CD14-positive monocyte (primary cell): ENCODE data around the gene CDK4. TPM values are rescaled to one million over a fixed set of nuclear protein-coding genes. Genes with fewer than 3 reads are reported as not detected.

Experiments used
- DNase-seq, 3 donors: peaks; one replicate each; pipeline ENCODE4 v3.0.0-alpha.2; 2011 to 2022
- H2AFZ ChIP-seq: 2 replicates; pipeline ENCODE4 v1.6.0; 2012; ENCODE audit warnings: mild to moderate bottlenecking, low read depth, low read length, inconsistent platforms; ENCODE audit not compliant: insufficient read depth, poor library complexity, severe bottlenecking
- H3K27ac ChIP-seq, 2 donors: 1 replicate in 1 of 2; 2 replicates in 1 of 2; pipeline ENCODE4 v1.5.1; 2012 to 2013; ENCODE audit warnings: low read length in 2 of 2, control low read depth in 1 of 2, inconsistent platforms in 1 of 2, low read depth in 1 of 2, mild to moderate bottlenecking in 1 of 2
- H3K27me3 ChIP-seq, 2 donors: one replicate each; pipeline versions ENCODE4 v1.6.0 to v1.6.1; 2011 to 2013; ENCODE audit warnings: low read length in 2 of 2; ENCODE audit not compliant: control insufficient read depth in 2 of 2, insufficient read depth in 2 of 2
- H3K36me3 ChIP-seq, 2 donors: replicated peaks in 1 of 2; 1 replicate in 1 of 2; 2 replicates in 1 of 2; pipeline versions ENCODE4 v1.5.1 to v1.6.1; 2012 to 2013; ENCODE audit warnings: low read length in 2 of 2, control low read depth in 1 of 2, inconsistent platforms in 1 of 2, mild to moderate bottlenecking in 1 of 2; ENCODE audit not compliant: insufficient read depth in 2 of 2, control insufficient read depth in 1 of 2
- H3K4me1 ChIP-seq, 2 donors: 1 replicate in 1 of 2; 2 replicates in 1 of 2; pipeline versions ENCODE4 v1.5.1 to v1.6.1; 2012 to 2013; ENCODE audit warnings: low read length in 2 of 2, control low read depth in 1 of 2, inconsistent platforms in 1 of 2, mild to moderate bottlenecking in 1 of 2, moderate library complexity in 1 of 2; ENCODE audit not compliant: insufficient read depth in 2 of 2, control insufficient read depth in 1 of 2
- H3K4me2 ChIP-seq: replicated peaks from 2 replicates; pipeline ENCODE3; 2012; ENCODE audit warnings: low read length, moderate library complexity, mild to moderate bottlenecking; ENCODE audit not compliant: poor library complexity, severe bottlenecking; ENCODE audit errors: extremely low read depth
- H3K4me3 ChIP-seq, 3 experiments: fragments of 200-600 bp in 1 of 3; sonication (generic) in 1 of 3; replicated peaks in 1 of 3; 1 replicate in 2 of 3; 2 replicates in 1 of 3; pipeline ENCODE4 v1.5.1; 2011 to 2013; ENCODE audit warnings: low read length in 3 of 3, mild to moderate bottlenecking in 3 of 3, control low read depth in 2 of 3, low read depth in 2 of 3, inconsistent platforms in 1 of 3, moderate library complexity in 1 of 3
- H3K79me2 ChIP-seq: 2 replicates; pipeline ENCODE4 v1.6.0; 2012; ENCODE audit warnings: mild to moderate bottlenecking, control low read depth, inconsistent platforms, low read length, moderate library complexity; ENCODE audit not compliant: insufficient read depth
- H3K9ac ChIP-seq: 2 replicates; pipeline ENCODE4 v1.6.0; 2017; ENCODE audit warnings: low read length, mild to moderate bottlenecking; ENCODE audit not compliant: insufficient read depth, poor library complexity, severe bottlenecking
- H3K9me3 ChIP-seq, 2 donors: replicated peaks in 1 of 2; 1 replicate in 1 of 2; 2 replicates in 1 of 2; pipeline versions ENCODE4 v1.5.1 to v1.6.1; 2012 to 2013; ENCODE audit warnings: low read length in 2 of 2, control low read depth in 1 of 2; ENCODE audit not compliant: control insufficient read depth in 1 of 2, insufficient read depth in 1 of 2
- H4K20me1 ChIP-seq: 2 replicates; pipeline ENCODE4 v1.6.0; 2012; ENCODE audit warnings: mild to moderate bottlenecking, low read length, control low read depth, moderate library complexity; ENCODE audit not compliant: insufficient read depth
- H3K27ac Mint-ChIP-seq, 7 donors: one replicate each; pipeline ENCODE4 v1.8.0; 2020; ENCODE audit warnings: mild to moderate bottlenecking in 7 of 7, mixed read lengths in 7 of 7, moderate library complexity in 6 of 7, inconsistent platforms in 2 of 7
- H3K27me3 Mint-ChIP-seq, 3 donors: one replicate each; pipeline ENCODE4 v1.8.0; 2021 to 2022; ENCODE audit warnings: low read depth in 3 of 3, mild to moderate bottlenecking in 3 of 3, mixed read lengths in 3 of 3, moderate library complexity in 3 of 3, inconsistent platforms in 1 of 3
- H3K36me3 Mint-ChIP-seq, 2 donors: one replicate each; pipeline ENCODE4 v1.8.0; 2020; ENCODE audit warnings: mixed read lengths in 2 of 2, inconsistent platforms in 1 of 2, mild to moderate bottlenecking in 1 of 2
- H3K4me1 Mint-ChIP-seq: one replicate; pipeline ENCODE4 v1.8.0; 2020; ENCODE audit warnings: mild to moderate bottlenecking, mixed read lengths
- H3K4me3 Mint-ChIP-seq, 2 donors: one replicate each; pipeline ENCODE4 v1.8.0; 2020; ENCODE audit warnings: mild to moderate bottlenecking in 2 of 2, mixed read lengths in 2 of 2, moderate library complexity in 1 of 2
- H3K9me3 Mint-ChIP-seq, 7 donors: one replicate each; pipeline ENCODE4 v1.8.0; 2020 to 2022; ENCODE audit warnings: mixed read lengths in 7 of 7, mild to moderate bottlenecking in 6 of 7, moderate library complexity in 6 of 7, inconsistent platforms in 2 of 7
- CTCF ChIP-seq: fragments of 200-600 bp; IDR thresholded peaks from one replicate; pipeline ENCODE4 v1.8.0; 2022; ENCODE audit warnings: antibody characterized with exemption, mild to moderate bottlenecking
- WGBS: methylation state at CpG from one replicate; pipeline ENCODE4 v1.1.5; 2013; ENCODE audit warnings: missing lambda C conversion rate; ENCODE audit not compliant: insufficient coverage; 5-methylcytosine and 5-hydroxymethylcytosine counted together
- intact Hi-C, 2 donors: fragments of 100-400 bp; cut with micrococcal nuclease; formaldehyde crosslinking; loops; one replicate each; pipeline versions ENCODE4 v1.15.0 to v1.15.1; 2023
- polyA plus RNA-seq, 3 donors: library from polyadenylated mRNA; depleted of rRNA in 1 of 3; unstranded in 2 of 3; stranded (reverse) in 1 of 3; fragments of 300-500 nt in 2 of 3; fragments of >200 nt in 1 of 3; fragmentation: Illumina TruSeq in 2 of 3; gene quantifications; 1 replicate in 2 of 3; 2 replicates in 1 of 3; pipeline ENCODE4 v1.2.3, GENCODE V29; 2012 to 2021

The CDK4 gene
- polyA plus RNA-seq, 3 donors = 26.2 to 38.4 (median 27.4) TPM

GRCh38 chr12:57744777-57745484, 7.2 kb downstream of the CDK4 start, which contains the start of gene TSPAN31:
Gene TSPAN31 (plus strand): TSS chr12:57745039. CDS start chr12:57745155, 116 bp downstream.
- DNase-seq = peak; percentile 96 to 97 (median 97)
- H3K27me3 Mint-ChIP-seq = peaks cover 0 to 1% (median 0%) of the 10 kb centered on the region in 3 donors
- peak within 1 kb of the TSS; percentile 69 to 84 (median 81) for H3K4me3 ChIP-seq
- H3K36me3 ChIP-seq = peaks cover 14 to 33% of the 10 kb centered on the region in 2 donors
- no peaks in the 10 kb centered on the region for H4K20me1 ChIP-seq
- peak within 1 kb of the TSS; percentile 86 for H3K4me2 ChIP-seq
- peak within 1 kb of the TSS; percentile 78 to 89 for H3K27ac ChIP-seq
- H3K36me3 Mint-ChIP-seq = peaks cover 17 to 33% of the 10 kb centered on the region in 2 donors
- H3K9me3 Mint-ChIP-seq = no peaks in the 10 kb centered on the region
- intact Hi-C loops = loop anchor here in 1 of 2 donors (5.0 to 10.0 kb wide), 2 partner anchors 53 to 190 kb away; partner anchors contain the start of gene OS9
- TF ChIP-seq CTCF = no peak
- peak within 1 kb of the TSS; percentile 89 to 93 for H3K4me3 Mint-ChIP-seq
- H3K79me2 ChIP-seq = peaks cover 15% of the 10 kb centered on the region
- peak within 1 kb of the TSS; percentile 79 for H2AFZ ChIP-seq
- no peaks in the 10 kb centered on the region for H3K9me3 ChIP-seq
- WGBS = 0% methylated on average over 21 of the region's 29 CpGs
- H3K27me3 ChIP-seq = no peaks in the 10 kb centered on the region
- H3K4me1 ChIP-seq = peaks cover 40 to 45% of the 10 kb centered on the region in 2 donors
- H3K9ac ChIP-seq = peak within 1 kb of the TSS; percentile 83
- H3K4me1 Mint-ChIP-seq = peaks cover 44% of the 10 kb centered on the region
- peak within 1 kb of the TSS; percentile 92 to 98 (median 96) for H3K27ac Mint-ChIP-seq

- Histone ChIP-seq H3K9ac (peak overlapping the region; percentile 83), H3K36me3 (peaks cover 14 to 30% of the 10 kb centered on the region in 2 donors), H3K27ac (peak overlapping the region; percentile 78 to 89), H2AFZ (peak overlapping the region; percentile 79), H3K27me3 (no peaks in the 10 kb centered on the region), H3K4me2 (peak overlapping the region; percentile 86), H3K79me2 (peaks cover 22% of the 10 kb centered on the region), H3K4me1 (peaks cover 40 to 47% of the 10 kb centered on the region in 2 donors), H3K4me3 (peak overlapping the region; percentile 69 to 84 (median 81)), H4K20me1 (no peaks in the 10 kb centered on the region), H3K9me3 (no peaks in the 10 kb centered on the region)
- intact Hi-C loops = loop anchor here in 1 of 2 donors (5.0 to 10.0 kb wide), 2 partner anchors 52 to 191 kb away; partner anchors contain the start of gene OS9
- no peaks in the 10 kb centered on the region for H3K9me3 Mint-ChIP-seq
- peak overlapping the region; percentile 92 to 97 (median 96) for H3K27ac Mint-ChIP-seq
- peaks cover 49% of the 10 kb centered on the region for H3K4me1 Mint-ChIP-seq
- H3K27me3 Mint-ChIP-seq = peaks cover 0 to 1% (median 0%) of the 10 kb centered on the region in 3 donors
- DNase-seq = peak; percentile 65 to 91 (median 90)
- no peak for TF ChIP-seq CTCF
- peaks cover 20 to 29% of the 10 kb centered on the region in 2 donors for H3K36me3 Mint-ChIP-seq
- WGBS = 7% methylated on average over 10 of the region's 21 CpGs
- H3K4me3 Mint-ChIP-seq = peak overlapping the region; percentile 89 to 93
Observed at GRCh38 chr12:57744194-57744776, 7.8 kb downstream of the CDK4 start.
